ENCODE results near the gene RARG.

Gene RARG

GRCh38 chr12:53234271-53234914 lies 2.4 kb upstream of the RARG start:
- DNase-seq (no peak), ATAC-seq (replicated peaks) (no peak)
- Mint-ChIP-seq H3K9me3 (no peaks in the 10 kb centered on the region), H3K27ac (no peak overlapping the region), H3K27me3 (peaks cover 0 to 7% of the 10 kb centered on the region in 2 donors), H3K4me1 (peaks cover 36 to 40% of the 10 kb centered on the region in 2 donors), H3K36me3 (no peaks in the 10 kb centered on the region), H3K4me3 (no peak overlapping the region)

- DNase-seq (no peak), ATAC-seq (replicated peaks) (no peak)
- Mint-ChIP-seq H3K4me1 (peaks cover 36 to 40% of the 10 kb centered on the region in 2 donors), H3K36me3 (no peaks in the 10 kb centered on the region), H3K9me3 (no peaks in the 10 kb centered on the region), H3K27ac (no peak overlapping the region), H3K27me3 (peaks cover 0 to 7% of the 10 kb centered on the region in 2 donors), H3K4me3 (no peak overlapping the region)
These were observed 1.7 kb upstream of the RARG start for GRCh38 chr12:53233671-53234121.

GRCh38 chr12:53232646-53233461 lies 845 bp upstream of the RARG start:
- ATAC-seq (replicated peaks): peak; percentile 46 to 56
- peaks cover 39 to 40% of the 10 kb centered on the region in 2 donors for H3K4me1 Mint-ChIP-seq
- H3K4me3 Mint-ChIP-seq: peak overlapping the region; percentile 90 to 92
- peaks cover 2 to 4% of the 10 kb centered on the region in 2 donors for H3K36me3 Mint-ChIP-seq
- H3K9me3 Mint-ChIP-seq: no peaks in the 10 kb centered on the region
- no peak for DNase-seq
- H3K27ac Mint-ChIP-seq: no peak overlapping the region
- peaks cover 0 to 7% of the 10 kb centered on the region in 2 donors for H3K27me3 Mint-ChIP-seq

- DNase-seq (no peak), ATAC-seq (replicated peaks) (no peak)
- Mint-ChIP-seq H3K27ac (no peak overlapping the region), H3K36me3 (peaks cover 8 to 9% of the 10 kb centered on the region in 2 donors), H3K27me3 (peaks cover 0 to 7% of the 10 kb centered on the region in 2 donors), H3K4me1 (peaks cover 34 to 37% of the 10 kb centered on the region in 2 donors), H3K4me3 (peak overlapping the region; percentile 66 to 80), H3K9me3 (no peaks in the 10 kb centered on the region)
These were observed 413 bp downstream of the RARG start for GRCh38 chr12:53231671-53231920.

GRCh38 chr12:53230108-53230845 lies 1.7 kb downstream of the RARG start:
- H3K4me1 Mint-ChIP-seq: peaks cover 23 to 29% of the 10 kb centered on the region in 2 donors
- peaks cover 13 to 14% of the 10 kb centered on the region in 2 donors for H3K36me3 Mint-ChIP-seq
- no peak overlapping the region for H3K27ac Mint-ChIP-seq
- DNase-seq: no peak
- ATAC-seq (replicated peaks): no peak
- H3K9me3 Mint-ChIP-seq: no peaks in the 10 kb centered on the region
- peak overlapping the region in 1 of 2 donors; percentile 22 for H3K4me3 Mint-ChIP-seq
- peaks cover 0 to 7% of the 10 kb centered on the region in 2 donors for H3K27me3 Mint-ChIP-seq

GRCh38 chr12:53229454-53229853 lies 2.6 kb downstream of the RARG start:
- peaks cover 0 to 7% of the 10 kb centered on the region in 2 donors for H3K27me3 Mint-ChIP-seq
- H3K9me3 Mint-ChIP-seq: no peaks in the 10 kb centered on the region
- peaks cover 16 to 20% of the 10 kb centered on the region in 2 donors for H3K36me3 Mint-ChIP-seq
- no peak for DNase-seq
- no peak overlapping the region for H3K27ac Mint-ChIP-seq
- ATAC-seq (replicated peaks): no peak
- peaks cover 29 to 36% of the 10 kb centered on the region in 2 donors for H3K4me1 Mint-ChIP-seq
- H3K4me3 Mint-ChIP-seq: no peak overlapping the region

- Mint-ChIP-seq H3K4me1 (peaks cover 30 to 39% of the 10 kb centered on the region in 2 donors), H3K27me3 (peaks cover 0 to 1% of the 10 kb centered on the region in 2 donors), H3K36me3 (peaks cover 16 to 24% of the 10 kb centered on the region in 2 donors), H3K9me3 (no peaks in the 10 kb centered on the region), H3K27ac (no peak overlapping the region), H3K4me3 (no peak overlapping the region)
- DNase-seq (no peak), ATAC-seq (replicated peaks) (no peak)
These were observed 4.2 kb downstream of the RARG start for GRCh38 chr12:53227836-53228235.

- no peak for ATAC-seq (replicated peaks)
- Mint-ChIP-seq H3K27ac (no peak overlapping the region), H3K4me1 (peaks cover 30 to 38% of the 10 kb centered on the region in 2 donors), H3K9me3 (no peaks in the 10 kb centered on the region), H3K27me3 (no peaks in the 10 kb centered on the region), H3K4me3 (no peak overlapping the region), H3K36me3 (peaks cover 16 to 24% of the 10 kb centered on the region in 2 donors)
- DNase-seq: no peak
These were observed 4.7 kb downstream of the RARG start for GRCh38 chr12:53227341-53227740.

- H3K9me3 Mint-ChIP-seq: no peaks in the 10 kb centered on the region
- H3K4me1 Mint-ChIP-seq: peaks cover 34 to 41% of the 10 kb centered on the region in 2 donors
- ATAC-seq (replicated peaks) (no peak), DNase-seq (no peak)
- H3K4me3 Mint-ChIP-seq: no peak overlapping the region
- H3K36me3 Mint-ChIP-seq: peaks cover 16 to 24% of the 10 kb centered on the region in 2 donors
- H3K27ac Mint-ChIP-seq: no peak overlapping the region
- no peaks in the 10 kb centered on the region for H3K27me3 Mint-ChIP-seq
These were observed 5.2 kb downstream of the RARG start for GRCh38 chr12:53226815-53227214.

GRCh38 chr12:53225635-53226424 lies 6.2 kb downstream of the RARG start:
- no peak overlapping the region for H3K4me3 Mint-ChIP-seq
- H3K27ac Mint-ChIP-seq: no peak overlapping the region
- no peaks in the 10 kb centered on the region for H3K9me3 Mint-ChIP-seq

GRCh38 chr12:53224897-53225634 lies 6.9 kb downstream of the RARG start:
- no peak overlapping the region for H3K4me3 Mint-ChIP-seq
- H3K9me3 Mint-ChIP-seq: no peaks in the 10 kb centered on the region
- DNase-seq: no peak
- peaks cover 16 to 24% of the 10 kb centered on the region in 2 donors for H3K36me3 Mint-ChIP-seq
- H3K4me1 Mint-ChIP-seq: peaks cover 38 to 41% of the 10 kb centered on the region in 2 donors
- no peaks in the 10 kb centered on the region for H3K27me3 Mint-ChIP-seq
- peak overlapping the region; percentile 72 for H3K27ac Mint-ChIP-seq
- no peak for ATAC-seq (replicated peaks)

More at GRCh38 chr12:53225635-53226424, 6.2 kb downstream of the RARG start:
- Mint-ChIP-seq H3K36me3 (peaks cover 16 to 24% of the 10 kb centered on the region in 2 donors), H3K4me1 (peaks cover 39 to 41% of the 10 kb centered on the region in 2 donors), H3K27me3 (no peaks in the 10 kb centered on the region)
- DNase-seq (no peak), ATAC-seq (replicated peaks) (no peak)

GRCh38 chr12:53224061-53224896 lies 7.7 kb downstream of the RARG start:
- DNase-seq: no peak
- H3K4me3 Mint-ChIP-seq: no peak overlapping the region
- H3K36me3 Mint-ChIP-seq: peaks cover 16 to 27% of the 10 kb centered on the region in 2 donors
- peak overlapping the region; percentile 72 for H3K27ac Mint-ChIP-seq
- peaks cover 42 to 43% of the 10 kb centered on the region in 2 donors for H3K4me1 Mint-ChIP-seq
- no peaks in the 10 kb centered on the region for H3K9me3 Mint-ChIP-seq
- no peaks in the 10 kb centered on the region for H3K27me3 Mint-ChIP-seq
- ATAC-seq (replicated peaks): no peak
